ENCODE data around the gene PXYLP1. TPM values are rescaled to one million over a fixed set of nuclear protein-coding genes. Genes with fewer than 3 reads are reported as not detected.

Gene PXYLP1
- total and polyA plus RNA-seq, 2 of the 8 experiments (the other 6 are each of a cell fraction or from before 2014, with no cell fraction given): 19.4 to 20.6 TPM

GRCh38 chr3:141286856-141287255, 55.2 kb downstream of the PXYLP1 start:
- no peak for FAIRE-seq
- H2BK20ac ChIP-seq (ENCODE audit: low read length): no peak overlapping the region
- POLR2A ChIA-PET (ENCODE audit: partially characterized antibody): no interaction called here

More at GRCh38 chr3:141286856-141287255, 55.2 kb downstream of the PXYLP1 start:
- no peaks in the 10 kb centered on the region; the same call in 1 of the 2 replicates for H3K23me2 ChIP-seq (ENCODE audit: low read depth, low read length)
- H2BK5ac ChIP-seq (ENCODE audit: low read depth, low read length): no peak overlapping the region; the same call in 1 of the 2 replicates
- H4K5ac ChIP-seq (ENCODE audit: insufficient read length, low read depth, low read length): no peak overlapping the region
- peak in 1 of 2 experiments; percentile 28 for DNase-seq (ENCODE audit: low read depth in 1 of 2, low spot score in 2 of 2)
- no peak overlapping the region for H2BK15ac ChIP-seq (ENCODE audit: low read length)
- 81% methylated on average over 14 of the region's 14 CpGs; no CpG with 5 or more reads in 1 of the 2 experiments for WGBS, 2 experiments (ENCODE audit: extremely low coverage in 1 of 2, insufficient coverage in 1 of 2, insufficient read length in 1 of 2, insufficient replicate concordance in 2 of 2, low coverage in 1 of 2, low lambda C conversion rate in 2 of 2, missing lambda C conversion rate in 1 of 2)
- H3K23ac ChIP-seq (ENCODE audit: insufficient read length): no peak overlapping the region
- peaks cover 0 to 10% (median 6%) of the 10 kb centered on the region in 4 experiments; a peak in 5 of 8 replicates for H3K36me3 ChIP-seq (ENCODE audit: control insufficient read depth in 2 of 4, insufficient read depth in 4 of 4, low read length in 3 of 4)
- TF ChIP-seq KDM4A (IDR thresholded peaks at IDR 0.05; ENCODE audit: low read depth, low read length, severe bottlenecking): no peak
- TF ChIP-seq ATF3 (IDR thresholded peaks at IDR 0.05; ENCODE audit: insufficient read depth, low read depth, low read length): no peak
- TF ChIP-seq POU5F1 (IDR thresholded peaks at IDR 0.05; ENCODE audit: low read depth, low read length): no peak
- TF ChIP-seq CREB1 (IDR thresholded peaks at IDR 0.05): no peak
- TF ChIP-seq KDM5A (IDR thresholded peaks at IDR 0.05; ENCODE audit: low read length): no peak
- TF ChIP-seq YY1 (IDR thresholded peaks at IDR 0.05; ENCODE audit: low read depth, low read length): no peak
- no peak for TF ChIP-seq CTBP2 (IDR thresholded peaks at IDR 0.05; ENCODE audit: borderline replicate concordance, insufficient read depth, insufficient read length, low read length)
- TF ChIP-seq KDM1A (IDR thresholded peaks at IDR 0.05; ENCODE audit: borderline replicate concordance, low read length): no peak
- TF ChIP-seq TCF12 (IDR thresholded peaks at IDR 0.05; ENCODE audit: low read depth, low read length): no peak
- H2AK5ac ChIP-seq (ENCODE audit: low read depth, low read length): no peak overlapping the region
- no peak overlapping the region for H2BK12ac ChIP-seq (ENCODE audit: low read depth, low read length)
- H3K27ac ChIP-seq (ENCODE audit: low read depth, low read length): no peak overlapping the region
- H4K91ac ChIP-seq (replicated peaks; ENCODE audit: insufficient read length, low read length): no peak overlapping the region
- no peak overlapping the region for H3K18ac ChIP-seq (ENCODE audit: extremely low read depth, low read length)
- no peak overlapping the region for H3K14ac ChIP-seq (ENCODE audit: insufficient read length)
- H4K20me1 ChIP-seq (replicated peaks in 1 of 2; ENCODE audit: control insufficient read depth in 1 of 2, insufficient read depth in 2 of 2, low read length in 2 of 2): no peaks in the 10 kb centered on the region
- no peaks in the 10 kb centered on the region for H3K4me1 ChIP-seq (replicated peaks in 1 of 4; ENCODE audit: control insufficient read depth in 3 of 4, insufficient read depth in 4 of 4, low read length in 3 of 4)
- no peak overlapping the region for H3K4me3 ChIP-seq (ENCODE audit: extremely low read depth in 1 of 4, insufficient read depth in 2 of 4, low read depth in 3 of 4, low read length in 4 of 4)
- CTCF ChIA-PET (ENCODE audit: partially characterized antibody): interaction anchor here (0.7 to 3.5 kb wide), 5 partner anchors 9 to 167 kb away, joined by 3 to 19 read pairs (median 5); partner anchors contain the start of gene PXYLP1
- no peaks in the 10 kb centered on the region for H3K79me2 ChIP-seq (ENCODE audit: control insufficient read depth in 1 of 2, insufficient read depth in 2 of 2, low read length in 2 of 2)
- H4K8ac ChIP-seq (ENCODE audit: extremely low read depth, insufficient read depth, low read length): no peak overlapping the region
- H3K4ac ChIP-seq (replicated peaks; ENCODE audit: insufficient read length, low read depth, low read length): no peak overlapping the region
- no peak overlapping the region for H3K9ac ChIP-seq (replicated peaks in 1 of 4; ENCODE audit: extremely low read depth in 1 of 4, low read depth in 3 of 4, low read length in 3 of 4)
- H3K9me3 ChIP-seq (ENCODE audit: insufficient read depth in 2 of 2, low read depth in 1 of 2, low read length in 1 of 2): no peaks in the 10 kb centered on the region
- H3K79me1 ChIP-seq (ENCODE audit: low read depth, low read length): no peaks in the 10 kb centered on the region
- no peak overlapping the region for H2AFZ ChIP-seq (ENCODE audit: low read length)
- no peak overlapping the region for H3K56ac ChIP-seq (replicated peaks; ENCODE audit: insufficient read length, low read depth, low read length)
- H2BK120ac ChIP-seq (replicated peaks; ENCODE audit: low read depth, low read length): no peak overlapping the region
- no peak overlapping the region for H3K4me2 ChIP-seq (ENCODE audit: insufficient read depth in 1 of 2, low read depth in 2 of 2, low read length in 2 of 2)
- H3K27me3 ChIP-seq (replicated peaks in 1 of 4; ENCODE audit: control insufficient read depth in 3 of 4, extremely low read depth in 1 of 4, insufficient read depth in 3 of 4, low read length in 3 of 4): no peaks in the 10 kb centered on the region
